ENCODE measurements around the gene CADM2.

DNA sequence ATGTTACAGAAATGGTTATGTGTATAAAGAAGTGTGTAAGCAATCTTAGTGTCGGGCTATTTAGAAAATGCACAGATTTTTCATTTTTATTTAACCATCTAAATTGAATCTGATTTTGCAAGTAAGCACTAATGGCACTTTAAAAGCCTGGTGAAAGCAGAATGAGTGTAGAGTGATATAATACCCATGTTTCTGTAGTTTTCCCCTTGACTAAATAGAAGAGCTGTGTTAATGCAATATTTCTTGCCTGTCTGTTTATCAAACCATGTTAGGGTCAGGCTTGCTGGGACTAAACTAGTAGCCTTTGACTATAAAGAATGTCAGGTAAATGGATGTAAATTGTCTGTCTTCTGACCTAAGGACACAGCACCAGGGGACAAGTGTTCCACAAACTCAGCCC lies 714.0 kb downstream of the CADM2 start:
- TF ChIP-seq, protein P1, sequence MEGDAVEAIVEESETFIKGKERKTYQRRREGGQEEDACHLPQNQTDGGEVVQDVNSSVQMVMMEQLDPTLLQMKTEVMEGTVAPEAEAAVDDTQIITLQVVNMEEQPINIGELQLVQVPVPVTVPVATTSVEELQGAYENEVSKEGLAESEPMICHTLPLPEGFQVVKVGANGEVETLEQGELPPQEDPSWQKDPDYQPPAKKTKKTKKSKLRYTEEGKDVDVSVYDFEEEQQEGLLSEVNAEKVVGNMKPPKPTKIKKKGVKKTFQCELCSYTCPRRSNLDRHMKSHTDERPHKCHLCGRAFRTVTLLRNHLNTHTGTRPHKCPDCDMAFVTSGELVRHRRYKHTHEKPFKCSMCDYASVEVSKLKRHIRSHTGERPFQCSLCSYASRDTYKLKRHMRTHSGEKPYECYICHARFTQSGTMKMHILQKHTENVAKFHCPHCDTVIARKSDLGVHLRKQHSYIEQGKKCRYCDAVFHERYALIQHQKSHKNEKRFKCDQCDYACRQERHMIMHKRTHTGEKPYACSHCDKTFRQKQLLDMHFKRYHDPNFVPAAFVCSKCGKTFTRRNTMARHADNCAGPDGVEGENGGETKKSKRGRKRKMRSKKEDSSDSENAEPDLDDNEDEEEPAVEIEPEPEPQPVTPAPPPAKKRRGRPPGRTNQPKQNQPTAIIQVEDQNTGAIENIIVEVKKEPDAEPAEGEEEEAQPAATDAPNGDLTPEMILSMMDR (IDR thresholded peaks at IDR 0.05; ENCODE audit: insufficient read depth, low read depth, low read length), result no peak
- TF ChIP-seq EZH2 (IDR thresholded peaks at IDR 0.05; ENCODE audit: insufficient read depth, low read length), result no peak
